Islet precursor cell (in vitro differentiated cells): ENCODE results near the gene COL27A1.
A peak's percentile ranks its signal among the peaks of the same experiment; 100 is the strongest.

Source experiments
- DNase-seq: peaks from one replicate; pipeline ENCODE4 v3.0.0-alpha.2; 2018

Gene COL27A1

GRCh38 chr9:114149765-114150340, 5.5 kb upstream of the COL27A1 start:
- peak; percentile 78 for DNase-seq

GRCh38 chr9:114150608-114151007, 4.7 kb upstream of the COL27A1 start:
- DNase-seq, result no peak

- no peak for DNase-seq
Observed at GRCh38 chr9:114151426-114151956, 3.8 kb upstream of the COL27A1 start.

GRCh38 chr9:114153761-114154599, 1.4 kb upstream of the COL27A1 start:
- DNase-seq, result peak; percentile 87

GRCh38 chr9:114154600-114155102, 686 bp upstream of the COL27A1 start:
- no peak for DNase-seq

GRCh38 chr9:114155995-114156656, 789 bp downstream of the COL27A1 start:
- no peak for DNase-seq

DNA sequence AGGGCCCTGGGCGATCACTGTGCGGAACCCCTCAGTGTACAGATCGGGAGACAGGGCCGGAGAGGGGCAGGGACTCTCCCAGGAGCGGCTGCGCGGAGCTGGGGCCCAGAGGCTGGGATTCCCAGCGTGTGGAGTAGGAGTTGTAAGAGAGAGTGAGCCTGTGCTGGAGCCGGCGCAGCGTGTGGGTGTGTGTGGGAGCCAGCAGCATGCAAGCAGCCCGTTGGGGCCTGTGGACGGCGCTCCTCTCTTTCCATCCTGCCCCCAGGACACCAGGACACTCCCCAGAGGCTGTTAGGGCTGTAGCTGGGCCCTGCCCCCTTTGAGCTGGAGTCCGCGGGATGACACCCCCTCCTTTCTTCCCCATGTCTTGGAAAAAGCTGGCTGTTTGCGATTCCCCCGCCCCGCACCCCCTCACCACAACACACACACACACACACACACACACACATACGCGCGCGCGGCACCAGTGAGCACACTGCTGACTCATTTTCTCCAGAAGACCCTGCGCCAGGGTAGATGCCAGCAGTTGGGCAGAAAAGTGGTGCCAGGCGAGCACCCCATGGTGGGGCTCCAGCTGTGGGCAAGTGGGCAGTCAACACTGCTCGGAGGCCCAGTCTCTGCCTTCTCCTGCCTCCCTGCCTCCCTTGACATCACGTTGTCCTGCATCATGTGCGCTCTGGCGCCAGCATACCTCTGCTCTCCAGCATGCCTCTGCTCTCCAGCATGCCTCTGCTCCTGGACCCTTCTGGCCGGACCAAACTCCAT, 1.5 kb downstream of the COL27A1 start:
- DNase-seq, result peak; percentile 77

GRCh38 chr9:114157516-114158176, 2.3 kb downstream of the COL27A1 start:
- DNase-seq, result peak; percentile 76

- no peak for DNase-seq
Observed at GRCh38 chr9:114158482-114159130, 3.3 kb downstream of the COL27A1 start.

DNA sequence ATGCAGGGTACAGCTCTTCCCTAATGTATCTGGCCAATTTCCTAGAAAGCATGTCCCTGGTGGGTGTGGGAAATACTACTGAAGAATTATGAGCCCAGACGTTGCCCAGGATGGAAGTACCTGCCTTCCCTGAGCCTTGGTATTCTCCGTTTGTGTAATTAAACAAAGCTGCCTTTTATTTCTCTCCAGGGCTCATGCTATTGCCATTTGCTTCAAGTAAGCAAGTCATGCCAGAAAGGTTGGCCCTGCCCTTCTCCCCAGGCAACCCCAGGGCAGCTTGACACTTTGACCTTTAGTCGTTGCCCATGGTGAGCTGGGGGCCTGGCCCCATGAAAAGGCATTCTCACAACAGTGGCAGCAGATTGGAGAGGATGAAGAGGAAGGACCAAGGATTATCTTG, 4.4 kb downstream of the COL27A1 start:
- no peak for DNase-seq

GRCh38 chr9:114161513-114161912, 6.2 kb downstream of the COL27A1 start:
- DNase-seq, result no peak

- DNase-seq, result peak; percentile 78
Observed at GRCh38 chr9:114163517-114163951, 8.2 kb downstream of the COL27A1 start.

GRCh38 chr9:114164191-114164794, 9.0 kb downstream of the COL27A1 start:
- no peak for DNase-seq

DNA sequence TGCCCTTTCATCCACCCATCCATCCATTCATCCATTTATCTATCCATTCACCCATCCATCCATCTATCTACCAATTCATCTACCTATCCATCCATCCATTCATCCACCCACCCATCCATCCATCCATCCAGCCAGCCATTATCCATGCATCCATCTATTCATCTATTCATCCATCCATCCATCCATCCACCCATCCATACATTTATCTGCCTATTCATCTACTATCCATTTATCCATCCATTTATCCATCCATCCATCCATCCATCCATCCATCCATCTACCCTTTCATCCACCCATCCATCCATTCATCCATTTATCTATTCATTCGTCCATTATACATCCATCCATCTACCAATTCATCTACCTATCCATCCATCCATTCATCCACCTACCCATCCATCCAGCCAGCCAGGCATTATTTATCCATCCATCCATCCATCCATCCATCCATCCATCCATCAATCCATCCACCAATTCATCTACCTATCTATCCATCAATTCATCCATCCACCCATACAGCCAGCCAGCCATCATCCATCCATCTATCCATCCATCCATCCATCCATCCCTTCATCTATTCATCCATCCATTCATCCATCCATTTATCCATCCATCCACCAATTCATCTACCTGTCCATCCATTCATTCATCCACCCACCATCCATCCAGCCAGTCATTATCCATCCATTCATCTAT, 10.2 kb downstream of the COL27A1 start:
- no peak for DNase-seq

GRCh38 chr9:114166103-114166470, 10.8 kb downstream of the COL27A1 start:
- DNase-seq, result no peak

DNA sequence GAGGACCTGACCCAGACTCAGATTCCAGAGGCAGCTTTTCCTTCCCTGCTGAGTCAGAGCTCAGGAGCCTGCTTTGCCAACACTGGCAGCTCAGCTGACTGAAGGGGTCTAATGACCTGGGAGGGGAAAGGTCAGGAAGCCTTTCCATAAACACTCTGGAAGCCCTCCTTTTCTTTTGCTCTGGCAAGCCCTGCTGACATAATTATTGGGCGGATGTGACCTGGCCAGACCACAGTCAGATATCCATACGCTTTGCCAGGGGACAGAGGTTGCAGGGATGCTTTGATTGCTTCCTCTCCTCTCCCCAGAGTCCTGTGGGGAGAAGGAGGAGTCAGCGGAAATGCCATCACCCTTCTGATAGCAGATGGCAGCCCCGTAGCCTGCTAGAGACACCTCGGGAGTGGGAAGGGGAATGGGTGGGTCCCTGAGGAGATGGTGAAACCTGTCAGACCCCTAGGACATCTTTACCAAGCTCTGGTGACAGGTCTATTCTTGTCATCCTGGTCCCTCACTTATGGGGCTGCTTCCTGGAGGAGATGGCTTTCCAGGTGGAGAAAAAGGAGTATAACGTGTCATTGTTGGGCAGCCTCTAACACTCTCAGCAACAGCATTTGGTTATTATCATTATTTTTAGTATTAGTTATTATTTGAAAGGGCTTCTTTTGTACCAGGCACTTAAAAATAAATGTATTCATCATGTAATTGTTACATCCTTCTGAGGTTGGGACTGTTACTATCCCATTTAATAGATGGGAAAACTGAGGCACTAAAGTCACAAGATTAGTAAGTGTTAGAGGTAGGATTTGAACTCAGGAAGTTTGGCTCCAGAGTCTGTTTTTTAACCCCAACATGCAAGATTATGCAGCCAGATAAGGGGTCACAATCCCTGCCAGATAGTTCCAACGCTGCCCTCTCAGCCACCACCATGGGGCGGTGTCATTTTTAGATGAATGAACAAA, 11.6 kb downstream of the COL27A1 start:
- peak; percentile 91 for DNase-seq

GRCh38 chr9:114167591-114168091, 12.3 kb downstream of the COL27A1 start:
- DNase-seq, result no peak

- DNase-seq, result no peak
Observed at GRCh38 chr9:114168281-114169028, 13.1 kb downstream of the COL27A1 start.
